HK-2 (cell line): Measurements from ENCODE around the gene OTP.
"Not testable (repeated sequence)": the region's sequence is repeated elsewhere in the genome, so short reads cannot be mapped to it uniquely, and the experiment has no call there.

Experiments
- DNase-seq: peaks from one replicate; pipeline ENCODE4 v3.0.0-alpha.2; 2018; ENCODE audit not compliant: unreplicated experiment

OTP gene

GRCh38 chr5:77608927-77609326 lies 29.6 kb downstream of the OTP start:
- not testable (repeated sequence) for DNase-seq

- no peak for DNase-seq
These were observed 31.2 kb downstream of the OTP start for GRCh38 chr5:77607324-77607723.

- no peak for DNase-seq
These were observed 32.2 kb downstream of the OTP start for GRCh38 chr5:77606279-77606678.

- no peak for DNase-seq
These were observed 38.8 kb downstream of the OTP start for GRCh38 chr5:77599679-77600078.

- DNase-seq: no peak
These were observed 48.2 kb downstream of the OTP start for GRCh38 chr5:77590347-77590746.

GRCh38 chr5:77588175-77588574 lies 50.3 kb downstream of the OTP start:
- DNase-seq: no peak

- DNase-seq: no peak
These were observed 52.4 kb downstream of the OTP start for GRCh38 chr5:77586101-77586500.

GRCh38 chr5:77582143-77582542 lies 56.4 kb downstream of the OTP start:
- DNase-seq: not testable (repeated sequence)
